PC-3 (cell line): ENCODE results near the gene SLC9B2. TPM values are rescaled to one million over a fixed set of nuclear protein-coding genes. Genes with fewer than 3 reads are reported as not detected.

ENCODE experiments used
- ATAC-seq: fragments of 200-7000 bp; cut with Tn5 transposase; 2 replicates; pipeline ENCODE4 v1.9.1; 2020; ENCODE audit warnings: mild to moderate bottlenecking, moderate library complexity
- BruUV-seq: library from RNA; stranded (reverse); fragments of 400-500 nt; replicated peaks from 2 replicates; lab custom pipeline; 2021; lab: Mats Ljungman, UMichigan
- CTCF ChIA-PET: fragments of 300-600 bp; sonication (Branson Sonifier 250); formaldehyde crosslinking; loops from one replicate; lab custom pipeline; 2022; ENCODE audit warnings: antibody characterized with exemption; lab: Charles Lee
- POLR2A ChIA-PET: fragments of 300-600 bp; sonication (Branson Sonifier 250); formaldehyde crosslinking; loops from one replicate; lab custom pipeline; 2022; ENCODE audit warnings: antibody characterized with exemption; ENCODE audit not compliant: unreplicated experiment; lab: Charles Lee
- DNase-seq: peaks from one replicate; pipeline ENCODE4 v3.0.0-alpha.2; 2015
- H2AFZ ChIP-seq: fragments of 300-600 bp; sonication (generic); 2 replicates; pipeline ENCODE4 v1.6.0; 2016; ENCODE audit warnings: antibody characterized with exemption, low read length
- H3F3A ChIP-seq: fragments of 300-600 bp; sonication (generic); one replicate; pipeline ENCODE4 v1.6.0; 2017; ENCODE audit warnings: antibody characterized with exemption, low read length, control low read depth, mild to moderate bottlenecking; ENCODE audit not compliant: unreplicated experiment
- H3K27ac ChIP-seq: fragments of 300-600 bp; sonication (generic); 2 replicates; pipeline ENCODE4 v1.5.1; 2016; ENCODE audit warnings: mild to moderate bottlenecking, low read length
- H3K27me3 ChIP-seq: fragments of 300-600 bp; sonication (generic); 2 replicates; pipeline ENCODE4 v1.6.1; 2016; ENCODE audit warnings: low read length, mixed read lengths
- H3K36me3 ChIP-seq: fragments of 300-600 bp; sonication (generic); 2 replicates; pipeline ENCODE4 v1.6.1; 2016; ENCODE audit warnings: low read depth, mixed run types, low read length, mixed read lengths
- H3K4me1 ChIP-seq: fragments of 300-600 bp; sonication (generic); 2 replicates; pipeline ENCODE4 v1.5.1; 2016; ENCODE audit warnings: low read length; ENCODE audit not compliant: insufficient read depth
- H3K4me2 ChIP-seq: fragments of 300-600 bp; sonication (generic); 2 replicates; pipeline ENCODE4 v1.6.0; 2016; ENCODE audit warnings: low read length
- H3K4me3 ChIP-seq: fragments of 300-600 bp; sonication (generic); 2 replicates; pipeline ENCODE4 v1.5.1; 2016; ENCODE audit warnings: mild to moderate bottlenecking, low read length, mixed read lengths
- H3K79me2 ChIP-seq: fragments of 300-600 bp; sonication (generic); 2 replicates; pipeline ENCODE4 v1.6.1; 2017; ENCODE audit warnings: low read length, mixed read lengths
- H3K9ac ChIP-seq: fragments of 300-600 bp; sonication (generic); 2 replicates; pipeline ENCODE4 v1.6.0; 2016; ENCODE audit warnings: mild to moderate bottlenecking, low read length
- H3K9me2 ChIP-seq: fragments of 300-600 bp; sonication (generic); replicated peaks from 2 replicates; pipeline ENCODE4 v1.6.1; 2016; ENCODE audit warnings: mixed run types, low read length, mixed read lengths
- H3K9me3 ChIP-seq: fragments of 300-600 bp; sonication (generic); 2 replicates; pipeline ENCODE4 v1.6.1; 2016; ENCODE audit warnings: low read length, mixed read lengths
- H4K20me1 ChIP-seq: fragments of 300-600 bp; sonication (generic); 2 replicates; pipeline ENCODE4 v1.6.1; 2016; ENCODE audit warnings: low read length, mixed read lengths
- CTCF ChIP-seq: fragments of 300-600 bp; sonication (generic); conservative IDR thresholded peaks from 2 replicates; pipeline ENCODE4 v1.5.1; 2017; ENCODE audit warnings: antibody characterized with exemption, low read depth, mild to moderate bottlenecking, low read length
- EZH2 ChIP-seq: fragments of 300-600 bp; sonication (generic); IDR thresholded peaks from one replicate; pipeline ENCODE4 v1.6.1; 2017; ENCODE audit warnings: antibody characterized with exemption, mild to moderate bottlenecking, low read length; ENCODE audit not compliant: unreplicated experiment
- EZH2phosphoT487 ChIP-seq: fragments of 300-600 bp; sonication (generic); IDR thresholded peaks from 2 replicates; pipeline ENCODE4 v1.6.1; 2018; ENCODE audit warnings: mild to moderate bottlenecking, antibody characterized with exemption, low read length, borderline replicate concordance
- intact Hi-C: fragments of 100-400 bp; cut with micrococcal nuclease; formaldehyde crosslinking; loops from 2 replicates; pipeline ENCODE4 v1.9.0; 2023
- total RNA-seq: library from RNA; depleted of rRNA; stranded (reverse); fragments of >200 nt; gene quantifications from 2 replicates; pipeline ENCODE4 v1.2.3, GENCODE V29; 2014

The SLC9B2 gene
- total RNA-seq, 1 experiment from 2014 or later, result 13.6 TPM

- H3K9me3 ChIP-seq, result no peaks in the 10 kb centered on the region
- no peaks in the 10 kb centered on the region for H3K36me3 ChIP-seq
- H3K79me2 ChIP-seq, result no peaks in the 10 kb centered on the region
- CTCF ChIA-PET, result no interaction called here
- H3K4me3 ChIP-seq, result no peak overlapping the region
- no TSS peak for BruUV-seq
- no peaks in the 10 kb centered on the region for H3K9me2 ChIP-seq
- no peak overlapping the region for H2AFZ ChIP-seq
- no peak overlapping the region for H3K4me2 ChIP-seq
- H3F3A ChIP-seq, result no peaks in the 10 kb centered on the region
- no peak overlapping the region for H3K9ac ChIP-seq
- TF ChIP-seq EZH2phosphoT487 (no peak), EZH2 (no peak), CTCF (no peak)
- no peak overlapping the region for H3K27ac ChIP-seq
- H3K27me3 ChIP-seq, result no peaks in the 10 kb centered on the region
- no peak for ATAC-seq
- intact Hi-C loops, result no loop called here
- H3K4me1 ChIP-seq, result no peaks in the 10 kb centered on the region
- POLR2A ChIA-PET, result no interaction called here
- H4K20me1 ChIP-seq, result no peaks in the 10 kb centered on the region
- DNase-seq, result no peak
Measured at GRCh38 chr4:103052145-103052544, 24.4 kb downstream of the SLC9B2 start.

- CTCF ChIA-PET, result no interaction called here
- H3K9me2 ChIP-seq, result no peaks in the 10 kb centered on the region
- no peaks in the 10 kb centered on the region for H3F3A ChIP-seq
- no peaks in the 10 kb centered on the region for H3K9me3 ChIP-seq
- no TSS peak for BruUV-seq
- no peak overlapping the region for H3K9ac ChIP-seq
- H3K36me3 ChIP-seq, result no peaks in the 10 kb centered on the region; the same call in 1 of the 2 replicates
- TF ChIP-seq EZH2 (no peak), CTCF (no peak), EZH2phosphoT487 (no peak)
- POLR2A ChIA-PET, result no interaction called here
- no peaks in the 10 kb centered on the region for H3K79me2 ChIP-seq
- intact Hi-C loops, result no loop called here
- H3K27me3 ChIP-seq, result no peaks in the 10 kb centered on the region
- no peak overlapping the region for H3K4me2 ChIP-seq
- no peaks in the 10 kb centered on the region for H3K4me1 ChIP-seq
- H4K20me1 ChIP-seq, result no peaks in the 10 kb centered on the region
- H3K4me3 ChIP-seq, result no peak overlapping the region
- DNase-seq (no peak), ATAC-seq (no peak)
- H3K27ac ChIP-seq, result no peak overlapping the region
- H2AFZ ChIP-seq, result no peak overlapping the region
Measured at GRCh38 chr4:103050736-103051436, 25.7 kb downstream of the SLC9B2 start.
